Gastrocnemius medialis (tissue), 4 donors: ENCODE data around the gene CCDC92.

Experiments
- CTCF ChIP-seq, 5 experiments: fragments of 450-650 bp in 3 of 5; fragments of 200-600 bp in 2 of 5; sonication (generic) in 2 of 5; IDR thresholded peaks in 4 of 5; conservative IDR thresholded peaks in 1 of 5; 1 replicate in 4 of 5; 2 replicates in 1 of 5; pipeline ENCODE4 v1.5.1; 2016 to 2019; ENCODE audit warnings: antibody characterized with exemption in 5 of 5, mild to moderate bottlenecking in 3 of 5, moderate library complexity in 3 of 5
- POLR2A ChIP-seq, 2 donors: fragments of 450-650 bp; IDR thresholded peaks; one replicate each; pipeline ENCODE4 v1.6.1; 2017; ENCODE audit warnings: antibody characterized with exemption in 2 of 2, mild to moderate bottlenecking in 2 of 2, moderate library complexity in 2 of 2

- TF ChIP-seq CTCF (IDR thresholded peaks at IDR 0.05 in 4 of 5, conservative IDR thresholded peaks at IDR 0.05 in 1 of 5) (no peak), POLR2A (IDR thresholded peaks at IDR 0.05) (no peak)
Measured at GRCh38 chr12:123962513-123962912, 10.1 kb downstream of the CCDC92 start.
